Measurements from ENCODE around the gene ADGRE2.

DNA sequence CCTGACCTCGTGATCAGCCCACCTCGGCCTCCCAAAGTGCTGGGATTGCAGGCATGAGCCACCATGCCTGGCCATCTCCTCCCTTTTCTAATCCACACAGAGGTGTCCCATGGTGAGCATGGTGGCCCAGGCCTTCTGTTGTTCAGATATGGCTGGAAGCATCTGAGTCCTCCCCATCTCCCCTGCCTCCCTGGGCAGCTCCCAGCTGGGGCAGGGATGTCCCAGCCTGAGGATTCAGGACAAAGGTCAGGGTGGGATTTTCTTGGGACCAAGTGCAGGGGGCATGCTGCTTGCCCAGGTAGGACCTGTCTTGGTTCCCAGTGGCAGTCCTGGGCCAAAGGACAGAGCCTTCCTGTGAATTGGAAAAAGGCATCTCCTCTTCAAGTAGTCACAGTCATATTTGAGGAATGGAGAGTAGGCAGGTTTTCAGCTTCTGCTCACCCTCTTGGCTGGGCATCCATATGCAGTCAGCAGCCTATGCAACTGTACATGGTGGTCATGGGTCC is 10.8 kb downstream of the ADGRE2 start:
- TF ChIP-seq, protein P1, sequence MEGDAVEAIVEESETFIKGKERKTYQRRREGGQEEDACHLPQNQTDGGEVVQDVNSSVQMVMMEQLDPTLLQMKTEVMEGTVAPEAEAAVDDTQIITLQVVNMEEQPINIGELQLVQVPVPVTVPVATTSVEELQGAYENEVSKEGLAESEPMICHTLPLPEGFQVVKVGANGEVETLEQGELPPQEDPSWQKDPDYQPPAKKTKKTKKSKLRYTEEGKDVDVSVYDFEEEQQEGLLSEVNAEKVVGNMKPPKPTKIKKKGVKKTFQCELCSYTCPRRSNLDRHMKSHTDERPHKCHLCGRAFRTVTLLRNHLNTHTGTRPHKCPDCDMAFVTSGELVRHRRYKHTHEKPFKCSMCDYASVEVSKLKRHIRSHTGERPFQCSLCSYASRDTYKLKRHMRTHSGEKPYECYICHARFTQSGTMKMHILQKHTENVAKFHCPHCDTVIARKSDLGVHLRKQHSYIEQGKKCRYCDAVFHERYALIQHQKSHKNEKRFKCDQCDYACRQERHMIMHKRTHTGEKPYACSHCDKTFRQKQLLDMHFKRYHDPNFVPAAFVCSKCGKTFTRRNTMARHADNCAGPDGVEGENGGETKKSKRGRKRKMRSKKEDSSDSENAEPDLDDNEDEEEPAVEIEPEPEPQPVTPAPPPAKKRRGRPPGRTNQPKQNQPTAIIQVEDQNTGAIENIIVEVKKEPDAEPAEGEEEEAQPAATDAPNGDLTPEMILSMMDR (IDR thresholded peaks at IDR 0.05) = no peak
- TF ChIP-seq POLR2A (IDR thresholded peaks at IDR 0.05) = no peak
